Measurements from ENCODE around the gene ALDOA. TPM values are rescaled to one million over a fixed set of nuclear protein-coding genes. Genes with fewer than 3 reads are reported as not detected.

Gene ALDOA
- polyA plus RNA-seq, 3 donors: 1,202 to 1,628 (median 1,429) TPM

GRCh38 chr16:30023586-30023985 lies 42.0 kb upstream of the ALDOA start:
- 88% methylated on average over 7 of the region's 11 CpGs for WGBS (ENCODE audit: insufficient coverage)
- no peaks in the 10 kb centered on the region for H3K79me2 ChIP-seq (ENCODE audit: insufficient read depth, low read length)
- no peak overlapping the region for H2AFZ ChIP-seq (ENCODE audit: insufficient read depth, low read depth, low read length, poor library complexity, severe bottlenecking)
- no peak for TF ChIP-seq CTCF (IDR thresholded peaks at IDR 0.05)
- Mint-ChIP-seq H3K36me3 (no peaks in the 10 kb centered on the region), H3K4me3 (no peak overlapping the region), H3K4me1 (peaks cover 14% of the 10 kb centered on the region), H3K9me3 (peaks cover 0 to 5% (median 1%) of the 10 kb centered on the region in 7 donors), H3K27ac (no peak overlapping the region), H3K27me3 (ENCODE audit: low read depth in 3 of 3) (peaks cover 20 to 31% (median 26%) of the 10 kb centered on the region in 3 donors)
- H3K36me3 ChIP-seq (replicated peaks in 1 of 2; ENCODE audit: control insufficient read depth in 1 of 2, insufficient read depth in 2 of 2, low read length in 2 of 2): no peaks in the 10 kb centered on the region
- H3K27me3 ChIP-seq (ENCODE audit: control insufficient read depth in 2 of 2, insufficient read depth in 2 of 2, low read length in 2 of 2): peaks cover 0 to 18% of the 10 kb centered on the region in 2 donors
- no peak overlapping the region for H3K9ac ChIP-seq (ENCODE audit: insufficient read depth, low read length, poor library complexity, severe bottlenecking)
- no peak overlapping the region for H3K4me2 ChIP-seq (replicated peaks; ENCODE audit: extremely low read depth, low read length, poor library complexity, severe bottlenecking)
- H3K27ac ChIP-seq (ENCODE audit: low read depth in 1 of 2, low read length in 2 of 2): no peak overlapping the region
- no peaks in the 10 kb centered on the region for H3K9me3 ChIP-seq (replicated peaks in 1 of 2; ENCODE audit: control insufficient read depth in 1 of 2, insufficient read depth in 1 of 2, low read length in 2 of 2)
- intact Hi-C loops (cut with micrococcal nuclease): loop anchor here in 1 of 2 donors (10.0 kb wide), 2 partner anchors 79 to 329 kb away; no protein-coding TSS in a partner anchor
- H3K4me1 ChIP-seq (ENCODE audit: control insufficient read depth in 1 of 2, insufficient read depth in 2 of 2, low read length in 2 of 2): peaks cover 11 to 15% of the 10 kb centered on the region in 2 donors
- DNase-seq: no peak
- no peak overlapping the region for H3K4me3 ChIP-seq (replicated peaks in 1 of 3; ENCODE audit: low read depth in 2 of 3, low read length in 3 of 3)
- H4K20me1 ChIP-seq (ENCODE audit: insufficient read depth, low read length): no peaks in the 10 kb centered on the region

GRCh38 chr16:30024451-30024850 lies 41.1 kb upstream of the ALDOA start:
- H3K9me3 Mint-ChIP-seq: peaks cover 0 to 5% (median 1%) of the 10 kb centered on the region in 7 donors
- H3K4me1 ChIP-seq (ENCODE audit: control insufficient read depth in 1 of 2, insufficient read depth in 2 of 2, low read length in 2 of 2): peaks cover 11 to 15% of the 10 kb centered on the region in 2 donors
- TF ChIP-seq CTCF (IDR thresholded peaks at IDR 0.05): no peak
- H3K79me2 ChIP-seq (ENCODE audit: insufficient read depth, low read length): no peaks in the 10 kb centered on the region
- no peaks in the 10 kb centered on the region for H3K36me3 Mint-ChIP-seq
- WGBS (ENCODE audit: insufficient coverage): 99% methylated on average over 9 of the region's 16 CpGs
- no peak overlapping the region for H3K9ac ChIP-seq (ENCODE audit: insufficient read depth, low read length, poor library complexity, severe bottlenecking)
- H3K27me3 Mint-ChIP-seq (ENCODE audit: low read depth in 3 of 3): peaks cover 27 to 39% (median 34%) of the 10 kb centered on the region in 3 donors
- no peak overlapping the region for H3K4me2 ChIP-seq (replicated peaks; ENCODE audit: extremely low read depth, low read length, poor library complexity, severe bottlenecking)
- H3K27ac Mint-ChIP-seq: no peak overlapping the region
- H4K20me1 ChIP-seq (ENCODE audit: insufficient read depth, low read length): no peaks in the 10 kb centered on the region
- DNase-seq: no peak
- intact Hi-C loops (cut with micrococcal nuclease): loop anchor here in 1 of 2 donors (10.0 kb wide), 2 partner anchors 80 to 330 kb away; no protein-coding TSS in a partner anchor
- H2AFZ ChIP-seq (ENCODE audit: insufficient read depth, low read depth, low read length, poor library complexity, severe bottlenecking): no peak overlapping the region
- no peak overlapping the region for H3K4me3 Mint-ChIP-seq
- no peak overlapping the region for H3K27ac ChIP-seq (ENCODE audit: low read depth in 1 of 2, low read length in 2 of 2)
- no peaks in the 10 kb centered on the region for H3K36me3 ChIP-seq (replicated peaks in 1 of 2; ENCODE audit: control insufficient read depth in 1 of 2, insufficient read depth in 2 of 2, low read length in 2 of 2)
- peaks cover 7 to 27% of the 10 kb centered on the region in 2 donors for H3K27me3 ChIP-seq (ENCODE audit: control insufficient read depth in 2 of 2, insufficient read depth in 2 of 2, low read length in 2 of 2)
- no peak overlapping the region for H3K4me3 ChIP-seq (replicated peaks in 1 of 3; ENCODE audit: low read depth in 2 of 3, low read length in 3 of 3)
- H3K9me3 ChIP-seq (replicated peaks in 1 of 2; ENCODE audit: control insufficient read depth in 1 of 2, insufficient read depth in 1 of 2, low read length in 2 of 2): no peaks in the 10 kb centered on the region
- peaks cover 14% of the 10 kb centered on the region for H3K4me1 Mint-ChIP-seq

Data from CD14-positive monocyte (primary cell).